Lower leg skin (tissue), 3 donors: ENCODE results near the gene ADAMTS14.

ENCODE experiments used
- POLR2A ChIP-seq, 2 donors: fragments of 450-650 bp; IDR thresholded peaks; one replicate each; pipeline ENCODE4 v1.6.1; 2016 to 2017; ENCODE audit warnings: antibody characterized with exemption in 2 of 2, mild to moderate bottlenecking in 1 of 2, moderate library complexity in 1 of 2
- TF ChIP-seq, protein P1 (sequence below), 3 donors: fragments of 450-650 bp; IDR thresholded peaks; one replicate each; pipeline ENCODE4 v1.5.1; 2016; ENCODE audit warnings: antibody characterized with exemption in 3 of 3, mild to moderate bottlenecking in 3 of 3, moderate library complexity in 2 of 3

DNA sequence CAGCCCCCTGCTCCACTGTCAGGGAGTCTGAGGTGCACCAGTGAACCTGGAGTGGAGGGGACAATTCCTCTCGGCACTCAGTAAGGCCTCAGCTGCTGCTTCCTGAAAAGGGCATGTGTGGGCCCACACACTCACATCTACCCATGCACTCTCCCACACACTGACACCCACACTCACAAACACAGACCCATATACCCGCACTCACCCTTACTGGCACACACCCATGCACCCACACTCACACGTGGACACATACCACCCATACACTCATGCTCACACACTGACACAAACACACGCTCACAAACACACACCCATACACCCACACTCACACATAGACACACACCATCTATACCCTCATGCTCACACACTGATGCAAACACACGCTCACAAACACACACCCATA is 31.9 kb downstream of the ADAMTS14 start:
- TF ChIP-seq, protein P1, sequence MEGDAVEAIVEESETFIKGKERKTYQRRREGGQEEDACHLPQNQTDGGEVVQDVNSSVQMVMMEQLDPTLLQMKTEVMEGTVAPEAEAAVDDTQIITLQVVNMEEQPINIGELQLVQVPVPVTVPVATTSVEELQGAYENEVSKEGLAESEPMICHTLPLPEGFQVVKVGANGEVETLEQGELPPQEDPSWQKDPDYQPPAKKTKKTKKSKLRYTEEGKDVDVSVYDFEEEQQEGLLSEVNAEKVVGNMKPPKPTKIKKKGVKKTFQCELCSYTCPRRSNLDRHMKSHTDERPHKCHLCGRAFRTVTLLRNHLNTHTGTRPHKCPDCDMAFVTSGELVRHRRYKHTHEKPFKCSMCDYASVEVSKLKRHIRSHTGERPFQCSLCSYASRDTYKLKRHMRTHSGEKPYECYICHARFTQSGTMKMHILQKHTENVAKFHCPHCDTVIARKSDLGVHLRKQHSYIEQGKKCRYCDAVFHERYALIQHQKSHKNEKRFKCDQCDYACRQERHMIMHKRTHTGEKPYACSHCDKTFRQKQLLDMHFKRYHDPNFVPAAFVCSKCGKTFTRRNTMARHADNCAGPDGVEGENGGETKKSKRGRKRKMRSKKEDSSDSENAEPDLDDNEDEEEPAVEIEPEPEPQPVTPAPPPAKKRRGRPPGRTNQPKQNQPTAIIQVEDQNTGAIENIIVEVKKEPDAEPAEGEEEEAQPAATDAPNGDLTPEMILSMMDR (IDR thresholded peaks at IDR 0.05): no peak
- no peak for TF ChIP-seq POLR2A (IDR thresholded peaks at IDR 0.05)
